HEK293 (cell line): ENCODE results near the gene MYOF.

ENCODE experiments used
- CTCF ChIA-PET: fragments of 350-600 bp; formaldehyde crosslinking; extraction: SDS; loops from one replicate; lab custom pipeline; 2021; ENCODE audit warnings: antibody characterized with exemption; lab: Yijun Ruan, JAX
- POLR2A ChIA-PET: fragments of 300-600 bp; formaldehyde crosslinking; extraction: SDS; loops from one replicate; lab custom pipeline; 2020; ENCODE audit warnings: antibody characterized with exemption, inconsistent platforms; lab: Yijun Ruan, JAX
- H3K27ac ChIP-seq: fragments of 200-500 bp; sonication (Bioruptor generic); 2 replicates; pipeline ENCODE4 v1.5.1; 2014; ENCODE audit warnings: low read depth, low read length, control low read depth, inconsistent platforms; ENCODE audit errors: extremely low read depth
- H3K36me3 ChIP-seq, 2 experiments: fragments of 200-500 bp in 1 of 2; sonication (Bioruptor generic) in 1 of 2; 1 replicate in 1 of 2; 2 replicates in 1 of 2; pipeline ENCODE4 v1.5.1; 2014 to 2017; ENCODE audit warnings: inconsistent platforms in 2 of 2, low read length in 2 of 2; ENCODE audit not compliant: control insufficient read depth in 2 of 2, insufficient read depth in 1 of 2
- H3K4me1 ChIP-seq: fragments of 200-500 bp; sonication (Bioruptor generic); 2 replicates; pipeline ENCODE4 v1.5.1; 2014; ENCODE audit warnings: mild to moderate bottlenecking, low read length, inconsistent platforms; ENCODE audit not compliant: control insufficient read depth, insufficient read depth
- H3K4me3 ChIP-seq: 2 replicates; pipeline ENCODE4 v1.5.1; 2011; ENCODE audit warnings: low read depth, mild to moderate bottlenecking, control low read depth, low read length, moderate library complexity
- H3K9me3 ChIP-seq: fragments of 200-500 bp; sonication (Bioruptor generic); 2 replicates; pipeline ENCODE4 v1.5.1; 2014; ENCODE audit warnings: low read depth, low read length, inconsistent platforms; ENCODE audit not compliant: control insufficient read depth, insufficient read depth
- GLI2 ChIP-seq: fragments of 450-650 bp; formaldehyde crosslinking; IDR thresholded peaks from 2 replicates; pipeline ENCODE4; 2017; ENCODE audit warnings: missing biosample characterization, missing genetic modification characterization, low read depth, borderline replicate concordance
- IKZF3 ChIP-seq: fragments of 450-650 bp; IDR thresholded peaks from 2 replicates; pipeline ENCODE4 v1.5.0; 2018; ENCODE audit warnings: missing biosample characterization, mild to moderate bottlenecking, missing genetic modification characterization, moderate library complexity
- KLF1 ChIP-seq: fragments of 450-650 bp; formaldehyde crosslinking; IDR thresholded peaks from 2 replicates; pipeline ENCODE4 v1.5.1; 2016; ENCODE audit warnings: missing biosample characterization, missing genetic modification characterization
- KLF16 ChIP-seq: fragments of 450-650 bp; formaldehyde crosslinking; IDR thresholded peaks from 2 replicates; pipeline ENCODE4 v1.5.1; 2017; ENCODE audit warnings: missing biosample characterization, missing genetic modification characterization
- KLF8 ChIP-seq: fragments of 450-650 bp; formaldehyde crosslinking; IDR thresholded peaks from 2 replicates; pipeline ENCODE4 v1.5.1; 2016; ENCODE audit warnings: missing biosample characterization, missing genetic modification characterization
- SP3 ChIP-seq: fragments of 450-650 bp; formaldehyde crosslinking; IDR thresholded peaks from 2 replicates; pipeline ENCODE4 v1.5.1; 2016; ENCODE audit warnings: missing biosample characterization, missing genetic modification characterization
- TCF7L2 ChIP-seq: IDR thresholded peaks from 2 replicates; pipeline ENCODE4 v1.6.1; 2011; ENCODE audit warnings: low read depth, mild to moderate bottlenecking, inconsistent platforms, low read length, moderate library complexity, borderline replicate concordance
- ZBTB10 ChIP-seq: fragments of 450-650 bp; formaldehyde crosslinking; IDR thresholded peaks from 2 replicates; pipeline ENCODE4 v1.5.1; 2016; ENCODE audit warnings: missing biosample characterization, missing genetic modification characterization
- ZBTB20 ChIP-seq: fragments of 450-650 bp; formaldehyde crosslinking; IDR thresholded peaks from 2 replicates; pipeline ENCODE4 v1.5.1; 2016; ENCODE audit warnings: missing biosample characterization, missing genetic modification characterization
- ZNF157 ChIP-seq: fragments of 450-650 bp; formaldehyde crosslinking; IDR thresholded peaks from 2 replicates; pipeline ENCODE4 v1.5.1; 2016; ENCODE audit warnings: missing biosample characterization, missing genetic modification characterization
- ZNF19 ChIP-seq: fragments of 450-650 bp; formaldehyde crosslinking; IDR thresholded peaks from 2 replicates; pipeline ENCODE4; 2016; ENCODE audit warnings: missing biosample characterization, missing genetic modification characterization, low read depth
- ZNF23 ChIP-seq: fragments of 450-650 bp; formaldehyde crosslinking; IDR thresholded peaks from 2 replicates; pipeline ENCODE4 v1.5.1; 2016; ENCODE audit warnings: missing biosample characterization, missing genetic modification characterization, borderline replicate concordance
- ZNF248 ChIP-seq: fragments of 450-650 bp; formaldehyde crosslinking; IDR thresholded peaks from 2 replicates; pipeline ENCODE4 v1.5.1; 2017; ENCODE audit warnings: missing biosample characterization, missing genetic modification characterization
- ZNF341 ChIP-seq: fragments of 450-650 bp; formaldehyde crosslinking; IDR thresholded peaks from 2 replicates; pipeline ENCODE4; 2016; ENCODE audit warnings: low read depth, missing biosample characterization, missing genetic modification characterization
- ZNF350 ChIP-seq: fragments of 450-650 bp; formaldehyde crosslinking; IDR thresholded peaks from 2 replicates; pipeline ENCODE4 v1.5.0; 2017; ENCODE audit warnings: missing biosample characterization, mild to moderate bottlenecking, missing genetic modification characterization
- ZNF366 ChIP-seq: fragments of 450-650 bp; formaldehyde crosslinking; conservative IDR thresholded peaks from 2 replicates; pipeline ENCODE4 v1.5.1; 2016; ENCODE audit warnings: missing biosample characterization, missing genetic modification characterization
- ZNF426 ChIP-seq: fragments of 450-650 bp; formaldehyde crosslinking; IDR thresholded peaks from 2 replicates; pipeline ENCODE4 v1.5.1; 2017; ENCODE audit warnings: missing biosample characterization, missing genetic modification characterization, mild to moderate bottlenecking, inconsistent platforms, moderate library complexity
- ZNF513 ChIP-seq: fragments of 450-650 bp; IDR thresholded peaks from 2 replicates; pipeline ENCODE4 v1.5.1; 2018; ENCODE audit warnings: missing biosample characterization, missing genetic modification characterization
- ZNF549 ChIP-seq: fragments of 450-650 bp; IDR thresholded peaks from 2 replicates; pipeline ENCODE4 v1.5.1; 2018; ENCODE audit warnings: missing biosample characterization, missing genetic modification characterization, mild to moderate bottlenecking, inconsistent platforms, moderate library complexity
- ZNF571 ChIP-seq: fragments of 450-650 bp; formaldehyde crosslinking; IDR thresholded peaks from 2 replicates; pipeline ENCODE4 v1.5.0; 2017; ENCODE audit warnings: missing biosample characterization, missing genetic modification characterization
- ZNF623 ChIP-seq: fragments of 450-650 bp; formaldehyde crosslinking; IDR thresholded peaks from 2 replicates; pipeline ENCODE4 v1.5.1; 2016; ENCODE audit warnings: missing biosample characterization, missing genetic modification characterization
- ZNF654 ChIP-seq: fragments of 450-650 bp; formaldehyde crosslinking; IDR thresholded peaks from 2 replicates; pipeline ENCODE4 v1.5.1; 2016; ENCODE audit warnings: low read depth, missing biosample characterization, missing genetic modification characterization
- ZNF747 ChIP-seq: fragments of 450-650 bp; formaldehyde crosslinking; IDR thresholded peaks from 2 replicates; pipeline ENCODE4 v1.5.1; 2016; ENCODE audit warnings: missing biosample characterization, missing genetic modification characterization
- ZNF785 ChIP-seq: fragments of 450-650 bp; formaldehyde crosslinking; IDR thresholded peaks from 2 replicates; pipeline ENCODE4 v1.5.1; 2016; ENCODE audit warnings: missing biosample characterization, missing genetic modification characterization
- ZSCAN18 ChIP-seq: fragments of 450-650 bp; formaldehyde crosslinking; IDR thresholded peaks from 2 replicates; pipeline ENCODE4 v1.5.1; 2016; ENCODE audit warnings: missing biosample characterization, missing genetic modification characterization
- ZSCAN4 ChIP-seq: fragments of 450-650 bp; formaldehyde crosslinking; IDR thresholded peaks from 2 replicates; pipeline ENCODE4 v1.5.1; 2017; ENCODE audit warnings: missing biosample characterization, missing genetic modification characterization
- TF ChIP-seq, protein P1 (sequence below): fragments of 450-650 bp; formaldehyde crosslinking; IDR thresholded peaks from 2 replicates; pipeline ENCODE4 v1.5.1; 2016; ENCODE audit warnings: missing biosample characterization, missing genetic modification characterization
- TF ChIP-seq, protein P2 (sequence below): fragments of 450-650 bp; formaldehyde crosslinking; IDR thresholded peaks from 2 replicates; pipeline ENCODE4 v1.5.1; 2017; ENCODE audit warnings: missing biosample characterization, missing genetic modification characterization

The MYOF gene

DNA sequence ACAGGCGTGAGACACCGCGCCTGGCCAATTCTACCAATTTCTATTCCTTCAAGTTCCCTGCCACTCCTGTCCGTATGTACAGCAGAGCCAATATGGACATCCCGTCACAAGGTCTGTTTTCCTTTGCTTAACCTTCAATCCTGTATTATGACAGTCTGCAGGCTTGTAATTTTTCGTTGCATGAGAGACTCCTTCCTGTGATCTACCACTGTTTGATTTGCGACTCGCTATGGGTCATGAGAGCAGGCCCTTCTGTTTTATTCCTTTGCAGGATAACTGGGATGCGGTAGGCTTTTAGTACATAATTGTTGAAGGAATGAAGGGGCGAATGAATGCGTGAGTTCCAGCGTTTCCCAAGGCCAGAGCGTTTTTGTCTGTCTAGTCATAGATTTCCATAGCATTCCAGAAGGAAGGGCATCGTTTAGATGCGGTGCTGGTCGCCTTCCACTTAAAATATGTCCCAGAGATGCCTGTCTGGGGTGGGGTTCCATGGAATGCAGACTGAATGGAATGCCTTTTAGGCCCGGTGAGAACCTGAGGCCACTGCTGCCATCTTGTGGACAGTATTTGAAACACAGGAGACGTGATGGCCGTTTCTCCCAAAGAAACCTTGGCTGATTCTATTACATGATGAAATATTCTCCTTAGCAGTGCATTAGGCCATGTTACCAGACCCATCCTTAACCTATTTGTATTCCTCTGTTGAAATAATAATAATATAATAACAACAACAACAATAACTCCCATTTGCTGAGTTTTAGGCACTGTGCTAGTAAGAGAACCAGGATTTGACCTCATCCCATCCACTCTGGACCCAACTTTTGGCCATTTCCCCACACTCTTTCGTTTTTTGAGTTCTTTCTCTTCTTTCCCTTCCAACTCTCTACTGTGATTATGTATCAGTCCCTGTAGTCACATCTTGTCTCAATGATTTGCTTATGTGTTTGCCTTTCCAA, 193.2 kb downstream of the MYOF start:
- no peaks in the 10 kb centered on the region for H3K4me1 ChIP-seq
- H3K4me3 ChIP-seq: no peak overlapping the region
- CTCF ChIA-PET: interaction anchor here (0.7 to 4.4 kb wide), 10 partner anchors 13 to 455 kb away, joined by 3 to 23 read pairs (median 4); no protein-coding TSS in a partner anchor
- no peaks in the 10 kb centered on the region for H3K36me3 ChIP-seq
- no peak overlapping the region for H3K27ac ChIP-seq
- no peaks in the 10 kb centered on the region for H3K9me3 ChIP-seq
- POLR2A ChIA-PET: no interaction called here
- TF ChIP-seq, protein P1, sequence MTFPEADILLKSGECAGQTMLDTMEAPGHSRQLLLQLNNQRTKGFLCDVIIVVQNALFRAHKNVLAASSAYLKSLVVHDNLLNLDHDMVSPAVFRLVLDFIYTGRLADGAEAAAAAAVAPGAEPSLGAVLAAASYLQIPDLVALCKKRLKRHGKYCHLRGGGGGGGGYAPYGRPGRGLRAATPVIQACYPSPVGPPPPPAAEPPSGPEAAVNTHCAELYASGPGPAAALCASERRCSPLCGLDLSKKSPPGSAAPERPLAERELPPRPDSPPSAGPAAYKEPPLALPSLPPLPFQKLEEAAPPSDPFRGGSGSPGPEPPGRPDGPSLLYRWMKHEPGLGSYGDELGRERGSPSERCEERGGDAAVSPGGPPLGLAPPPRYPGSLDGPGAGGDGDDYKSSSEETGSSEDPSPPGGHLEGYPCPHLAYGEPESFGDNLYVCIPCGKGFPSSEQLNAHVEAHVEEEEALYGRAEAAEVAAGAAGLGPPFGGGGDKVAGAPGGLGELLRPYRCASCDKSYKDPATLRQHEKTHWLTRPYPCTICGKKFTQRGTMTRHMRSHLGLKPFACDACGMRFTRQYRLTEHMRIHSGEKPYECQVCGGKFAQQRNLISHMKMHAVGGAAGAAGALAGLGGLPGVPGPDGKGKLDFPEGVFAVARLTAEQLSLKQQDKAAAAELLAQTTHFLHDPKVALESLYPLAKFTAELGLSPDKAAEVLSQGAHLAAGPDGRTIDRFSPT: no peak
- TF ChIP-seq ZNF23 (no peak), ZNF350 (no peak), ZSCAN18 (tag by site-specific recombination) (no peak), ZNF157 (tag by site-specific recombination) (no peak), ZSCAN4 (tag by site-specific recombination) (no peak), ZNF248 (tag by site-specific recombination) (no peak), ZBTB20 (no peak), GLI2 (no peak), ZNF341 (tag by site-specific recombination) (no peak), KLF1 (tag by site-specific recombination) (peak; percentile 90), IKZF3 (peak; percentile 51; the same call in 1 of the 2 replicates), ZNF747 (tag by site-specific recombination) (no peak), ZNF549 (no peak), ZNF366 (tag by site-specific recombination) (no peak), ZNF426 (no peak), ZNF785 (tag by site-specific recombination) (no peak), ZNF623 (no peak), SP3 (tag by site-specific recombination) (no peak), ZBTB10 (no peak), ZNF654 (tag by site-specific recombination) (peak; percentile 88), ZNF571 (tag by site-specific recombination) (no peak), KLF8 (no peak), ZNF513 (tag by site-specific recombination) (no peak), ZNF19 (no peak), TCF7L2 (no peak), KLF16 (tag by site-specific recombination) (no peak)
- TF ChIP-seq, protein P2, sequence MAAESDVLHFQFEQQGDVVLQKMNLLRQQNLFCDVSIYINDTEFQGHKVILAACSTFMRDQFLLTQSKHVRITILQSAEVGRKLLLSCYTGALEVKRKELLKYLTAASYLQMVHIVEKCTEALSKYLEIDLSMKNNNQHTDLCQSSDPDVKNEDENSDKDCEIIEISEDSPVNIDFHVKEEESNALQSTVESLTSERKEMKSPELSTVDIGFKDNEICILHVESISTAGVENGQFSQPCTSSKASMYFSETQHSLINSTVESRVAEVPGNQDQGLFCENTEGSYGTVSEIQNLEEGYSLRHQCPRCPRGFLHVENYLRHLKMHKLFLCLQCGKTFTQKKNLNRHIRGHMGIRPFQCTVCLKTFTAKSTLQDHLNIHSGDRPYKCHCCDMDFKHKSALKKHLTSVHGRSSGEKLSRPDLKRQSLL (tag by site-specific recombination): no peak
